Left lobe of liver (tissue), 2 donors: ENCODE measurements around the gene TENT5D. TPM values are rescaled to one million over a fixed set of nuclear protein-coding genes. Genes with fewer than 3 reads are reported as not detected.
"Not testable (repeated sequence)": the region's sequence is repeated elsewhere in the genome, so short reads cannot be mapped to it uniquely, and the experiment has no call there.

Experiments used
- ATAC-seq: fragments of 200-7000 bp; cut with Tn5 transposase; one replicate; pipeline ENCODE4 v1.9.1; 2020; ENCODE audit warnings: mild to moderate bottlenecking, moderate library complexity
- DNase-seq: peaks from one replicate; pipeline ENCODE4 v3.0.0-alpha.2; 2020; ENCODE audit warnings: low spot score
- total RNA-seq: library from RNA; stranded (reverse); gene quantifications from one replicate; pipeline ENCODE4 v1.2.1, GENCODE V29; 2021
- donor health status: DM: no; HTN: no; CAD: no; lungs with moderate emphysema.
- donor health status: DM: no; HTN: yes; CAD: no.

Gene TENT5D
- not detected for total RNA-seq

DNA sequence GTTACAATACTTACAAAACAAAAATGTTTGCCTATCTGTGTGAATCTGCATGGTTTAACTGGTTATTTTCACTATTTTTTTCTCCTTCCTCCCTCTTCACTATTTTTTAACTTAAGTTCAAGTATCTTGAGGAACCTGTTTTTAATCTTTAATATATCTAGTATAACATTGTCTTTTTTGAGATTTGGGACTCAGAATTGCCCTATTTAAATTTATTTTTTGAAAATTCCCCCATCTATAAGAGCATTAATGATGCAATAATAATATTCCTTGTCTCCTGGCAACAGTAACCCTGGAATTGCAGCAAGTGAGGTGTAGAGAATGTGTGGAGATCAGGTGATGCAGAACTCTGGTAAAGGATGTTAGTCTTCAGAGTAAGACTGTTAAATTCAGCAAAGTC is at the start of gene TENT5D:
Gene TENT5D, plus strand, starts transcription at position 301 of the 400 bp plus-strand sequence. CDS start 22,093 bp downstream, outside the sequence.
- ATAC-seq (no peak), DNase-seq (no peak)

- not testable (repeated sequence) for ATAC-seq, DNase-seq
Measured at GRCh38 chrX:80385651-80386050, 34.6 kb upstream of the TENT5D start.

- no peak for ATAC-seq
Measured at GRCh38 chrX:80388206-80388605, 32.0 kb upstream of the TENT5D start.

DNA sequence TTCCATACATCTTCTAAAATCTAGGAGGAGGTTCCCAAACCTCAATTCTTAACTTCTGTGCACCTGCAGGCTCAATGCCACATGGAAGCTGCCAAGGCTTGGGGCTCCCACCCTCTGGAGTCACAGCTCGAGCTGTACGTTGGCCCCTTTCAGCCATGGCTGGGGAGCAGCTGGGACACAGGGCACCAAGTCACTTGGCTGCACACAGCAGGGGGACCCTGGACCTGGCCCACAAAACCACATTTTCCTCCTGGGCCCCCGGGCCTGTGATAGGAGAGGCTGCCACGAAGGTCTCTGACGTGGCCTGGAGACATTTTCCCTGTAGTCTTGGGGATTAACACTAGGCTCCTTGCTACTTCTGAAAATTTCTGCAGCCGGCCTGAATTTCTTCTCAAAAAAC is 8.2 kb upstream of the TENT5D start:
- DNase-seq (no peak), ATAC-seq (no peak)

More at GRCh38 chrX:80388206-80388605, 32.0 kb upstream of the TENT5D start:
- DNase-seq, result no peak

DNA sequence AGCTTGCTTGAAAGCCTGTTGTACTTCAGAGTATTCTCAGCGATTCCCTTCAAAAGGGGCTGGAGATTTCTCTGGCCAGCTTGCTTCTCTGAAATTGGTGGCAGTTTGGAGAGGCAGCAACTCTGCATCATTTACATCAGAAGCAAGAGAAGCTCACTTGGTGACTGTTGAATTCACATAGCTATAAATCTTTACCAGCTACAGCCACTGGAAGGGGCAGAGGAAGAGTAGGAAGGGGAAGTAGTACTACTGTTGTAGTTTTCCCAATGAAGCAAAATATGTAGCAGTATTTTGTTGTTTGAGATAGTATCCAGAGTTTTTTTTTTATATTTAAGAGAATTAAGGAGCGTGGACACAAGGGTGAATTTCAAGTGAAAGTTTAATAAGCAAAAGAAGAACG is 2.8 kb downstream of the TENT5D start:
- no peak for DNase-seq
- no peak for ATAC-seq

GRCh38 chrX:80423744-80424143 is 3.5 kb downstream of the TENT5D start:
- DNase-seq (no peak), ATAC-seq (no peak)

- no peak for ATAC-seq
Measured at GRCh38 chrX:80430826-80431504, 10.7 kb downstream of the TENT5D start.

GRCh38 chrX:80431505-80431832 is 11.2 kb downstream of the TENT5D start:
- ATAC-seq, result no peak
- DNase-seq, result no peak

More at GRCh38 chrX:80430826-80431504, 10.7 kb downstream of the TENT5D start:
- no peak for DNase-seq

DNA sequence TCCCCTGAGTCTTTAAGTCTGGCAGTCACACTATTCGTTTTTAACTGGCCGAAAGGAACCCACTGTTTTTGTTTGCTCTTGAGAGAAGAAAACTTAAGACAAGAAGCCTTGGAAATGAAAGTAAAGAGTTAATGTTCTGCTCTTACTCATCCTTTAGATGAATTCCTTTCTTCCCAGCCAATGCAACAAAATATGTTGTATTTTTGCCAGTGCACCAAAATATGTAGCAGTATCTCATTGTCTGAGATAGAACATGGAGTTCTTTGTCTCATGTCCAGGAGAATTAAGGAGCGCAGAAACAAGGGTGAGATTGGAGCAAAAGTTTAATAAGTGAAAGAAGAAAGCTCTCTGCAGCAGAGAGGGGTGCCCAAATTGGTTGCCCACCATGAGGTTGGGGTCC is 12.2 kb downstream of the TENT5D start:
- DNase-seq (no peak), ATAC-seq (no peak)

- ATAC-seq (no peak), DNase-seq (no peak)
Measured at GRCh38 chrX:80432863-80433262, 12.6 kb downstream of the TENT5D start.

DNA sequence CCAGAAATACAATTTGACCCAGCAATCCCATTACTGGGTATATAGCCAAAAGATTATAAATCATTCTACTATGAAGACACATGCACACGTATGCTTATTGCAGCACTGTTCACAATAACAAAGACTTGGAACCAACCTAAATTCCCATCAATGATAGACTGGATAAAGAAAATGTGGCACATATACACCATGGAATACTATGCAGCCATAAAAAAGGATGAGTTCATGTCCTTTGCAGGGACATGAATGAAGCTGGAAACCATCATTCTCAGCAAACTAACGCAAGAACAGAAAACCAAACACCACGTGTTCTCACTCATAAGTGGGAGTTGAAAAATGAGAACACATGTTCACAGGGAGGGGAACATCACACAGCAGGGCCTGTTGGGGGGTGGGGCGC is 47.9 kb downstream of the TENT5D start:
- DNase-seq, ATAC-seq: not testable (repeated sequence)

- DNase-seq (no peak), ATAC-seq (no peak)
Measured at GRCh38 chrX:80471582-80471981, 51.3 kb downstream of the TENT5D start.

- ATAC-seq, result no peak
- no peak for DNase-seq
Measured at GRCh38 chrX:80485543-80485942, 65.3 kb downstream of the TENT5D start.

DNA sequence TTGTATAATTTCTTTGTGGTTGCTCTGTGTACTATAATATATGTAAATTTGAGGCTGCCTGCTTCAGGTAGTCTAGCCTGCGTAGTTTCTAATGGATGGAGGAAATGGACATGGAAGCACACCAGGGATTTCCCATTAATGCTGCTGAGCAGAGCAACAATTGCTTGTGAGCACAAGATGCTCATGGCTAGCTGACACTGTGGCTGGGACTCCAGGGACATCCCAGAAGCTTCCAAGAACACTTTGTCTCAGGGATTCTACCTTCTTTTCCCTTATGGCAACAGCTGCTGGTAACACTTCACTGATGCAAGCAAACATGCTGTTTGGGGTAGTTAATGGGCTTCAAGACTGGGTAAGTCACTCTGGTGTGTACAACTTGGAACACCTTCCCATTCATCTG is 66.1 kb downstream of the TENT5D start:
- ATAC-seq, result no peak
- no peak for DNase-seq

- DNase-seq, result no peak
- ATAC-seq, result no peak
Measured at GRCh38 chrX:80489166-80489565, 68.9 kb downstream of the TENT5D start.
